ENCODE results near the gene MCF2.

MCF2 gene

DNA sequence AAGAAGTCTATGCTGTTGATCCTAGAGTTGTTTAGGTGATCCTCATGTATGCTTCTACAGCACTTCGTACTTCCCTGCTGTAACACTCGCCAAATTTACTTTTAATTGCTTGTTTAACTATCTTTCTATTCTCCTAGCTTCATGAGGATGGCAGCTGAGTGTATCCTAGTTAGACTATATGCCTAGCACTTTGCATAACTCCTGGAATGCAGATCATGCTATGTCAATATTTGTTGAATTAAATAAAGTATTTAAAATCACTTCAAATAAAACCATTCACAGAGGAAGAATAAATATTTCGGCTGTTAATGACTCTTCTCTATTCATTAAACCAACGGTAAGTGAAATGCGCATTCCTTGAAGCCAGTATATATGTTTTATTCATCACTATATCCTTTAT is 122.4 kb downstream of the MCF2 start:
- no peak for DNase-seq (ENCODE audit: low spot score)

DNA sequence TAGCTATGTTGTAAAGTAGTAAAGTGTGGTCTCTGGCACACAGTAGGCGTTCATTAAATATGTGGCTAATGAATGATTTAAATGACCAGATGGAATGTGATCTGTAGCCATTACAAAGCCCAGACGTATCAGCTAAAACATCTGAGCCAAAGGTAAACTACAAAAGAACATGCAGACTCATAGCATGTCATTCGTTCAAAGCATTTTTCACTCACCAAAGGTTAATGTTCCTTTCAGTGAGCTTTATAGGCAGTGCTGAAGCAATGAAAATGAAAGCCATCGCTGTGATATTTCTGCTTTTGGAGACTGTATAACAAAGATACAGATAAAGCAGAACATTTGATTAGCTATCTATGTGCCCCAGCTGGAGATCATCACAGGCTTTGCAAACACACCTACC is 126.9 kb downstream of the MCF2 start:
- no peak for DNase-seq (ENCODE audit: low spot score)

DNA sequence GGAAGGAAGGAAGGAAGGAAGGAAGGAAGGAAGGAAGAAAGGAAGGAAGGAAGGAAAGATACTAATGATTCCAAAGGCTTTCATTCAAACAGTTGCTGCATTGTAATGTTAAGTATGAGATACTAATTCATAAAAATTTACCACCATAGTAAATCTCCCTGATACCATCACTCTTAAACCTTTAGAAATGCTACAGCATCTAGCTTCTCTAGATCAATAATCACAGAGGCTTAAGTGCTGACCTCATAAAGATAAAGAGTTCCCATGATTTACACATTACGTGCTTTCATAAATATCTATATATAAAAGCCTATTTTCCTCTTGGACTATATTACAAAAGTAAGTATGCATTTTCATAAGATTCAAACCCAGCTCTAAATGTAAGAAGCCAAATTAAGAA is 141.0 kb downstream of the MCF2 start:
- no peak for DNase-seq (ENCODE audit: low spot score)

DNA sequence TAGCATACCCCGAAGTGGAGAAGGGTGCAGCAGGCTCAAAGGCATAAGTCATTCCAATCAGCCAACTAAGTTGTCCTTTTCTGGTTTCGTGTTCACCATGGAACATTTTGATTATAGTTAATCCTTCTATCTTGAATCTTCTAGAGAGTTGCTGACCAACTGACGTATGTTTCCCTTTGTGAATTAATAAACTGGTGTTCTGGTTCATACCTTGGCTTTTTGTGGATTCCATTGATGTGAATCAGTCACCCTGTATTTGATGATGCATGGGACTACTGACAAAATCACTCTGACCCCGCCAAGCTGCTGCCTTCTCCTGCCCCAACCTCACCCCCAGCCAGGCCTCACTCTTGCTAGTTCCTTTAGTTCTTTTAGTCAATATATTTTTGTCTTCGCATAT is 144.7 kb downstream of the MCF2 start:
- no peak for DNase-seq (ENCODE audit: low spot score)

DNA sequence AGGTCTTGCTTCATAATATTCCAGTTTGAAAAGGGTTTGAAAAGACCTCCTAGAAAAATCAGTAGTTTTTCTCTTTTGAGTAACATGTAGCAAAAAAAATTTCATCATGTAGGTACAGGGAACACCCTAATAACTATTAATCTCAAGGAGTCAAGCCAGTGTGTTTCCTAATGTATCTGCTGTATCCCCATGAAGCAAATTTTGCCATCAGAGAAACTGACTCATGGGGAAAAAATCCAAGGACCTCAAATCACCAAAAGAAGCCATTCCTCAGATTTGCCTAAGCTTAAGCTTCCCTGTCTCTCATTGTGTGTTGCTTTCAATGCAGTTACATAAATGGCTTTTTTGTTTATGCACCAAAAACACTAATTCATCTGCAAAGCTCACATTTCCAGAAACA is 147.7 kb downstream of the MCF2 start:
- no peak for DNase-seq (ENCODE audit: low spot score)

DNA sequence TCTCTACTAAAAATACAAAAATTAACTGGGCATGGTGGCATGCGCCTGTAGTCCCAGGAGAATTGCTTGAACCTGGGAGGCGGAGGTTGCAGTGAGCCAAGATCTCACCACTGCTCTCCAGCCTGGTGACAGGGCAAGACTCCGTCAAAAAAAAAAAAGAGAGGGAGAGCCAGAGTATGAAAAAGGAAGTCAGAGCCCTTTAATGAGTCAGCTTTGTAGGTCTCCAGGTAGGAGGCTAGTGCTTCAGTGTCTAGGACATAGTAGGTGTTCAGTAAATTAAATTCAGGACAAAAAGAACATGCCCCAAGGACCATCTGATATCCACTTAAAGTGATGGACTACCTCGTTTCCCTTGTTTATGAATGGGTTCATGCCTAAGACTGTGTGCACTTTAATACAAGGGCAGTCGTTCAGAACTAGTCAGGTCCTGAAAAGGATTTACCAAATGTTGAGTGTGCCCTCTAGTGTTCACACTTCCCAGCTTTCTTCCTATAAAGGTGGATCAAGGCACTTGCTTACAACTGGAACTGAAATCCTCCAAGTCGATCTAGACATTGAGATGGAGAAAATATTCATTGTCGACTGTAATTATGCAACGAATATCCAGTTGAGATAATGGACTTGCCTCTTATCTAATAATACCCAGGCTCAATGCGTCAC is 148.5 kb downstream of the MCF2 start:
- DNase-seq (ENCODE audit: low spot score) = no peak

DNA sequence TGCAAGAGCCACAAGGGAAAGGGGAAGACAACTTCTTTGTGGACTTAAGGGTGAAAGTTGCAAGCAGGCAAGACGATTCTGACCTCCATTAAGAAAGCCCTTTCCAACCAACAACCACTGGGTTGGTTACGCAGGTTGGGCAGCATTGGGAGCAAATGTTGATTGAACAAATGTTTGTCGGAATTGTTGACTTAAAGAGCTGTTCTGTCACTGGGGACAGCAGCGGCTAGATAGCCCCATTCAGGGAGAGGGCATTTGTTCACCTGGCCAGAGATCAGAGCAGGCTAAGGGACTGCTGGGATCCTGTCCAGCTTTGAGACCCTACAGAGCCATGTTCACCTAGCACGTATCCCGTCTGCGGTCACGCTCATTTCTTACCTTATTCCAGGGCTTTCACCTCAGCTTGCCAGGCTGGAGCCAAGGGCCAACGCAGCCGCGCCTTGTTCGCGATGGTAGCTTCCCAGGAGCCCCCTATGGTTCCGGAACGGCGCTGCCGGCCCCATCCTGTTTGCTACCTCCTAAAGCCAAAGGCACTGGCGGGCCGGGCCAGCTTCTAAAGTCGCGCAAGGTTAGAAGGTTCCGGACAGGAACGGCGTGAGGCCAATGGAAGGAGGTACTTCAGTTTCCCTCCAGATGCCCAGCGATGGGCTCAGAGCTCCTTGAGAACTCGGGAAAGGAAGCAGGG is 152.8 kb downstream of the MCF2 start:
- no peak for DNase-seq (ENCODE audit: low spot score)

DNA sequence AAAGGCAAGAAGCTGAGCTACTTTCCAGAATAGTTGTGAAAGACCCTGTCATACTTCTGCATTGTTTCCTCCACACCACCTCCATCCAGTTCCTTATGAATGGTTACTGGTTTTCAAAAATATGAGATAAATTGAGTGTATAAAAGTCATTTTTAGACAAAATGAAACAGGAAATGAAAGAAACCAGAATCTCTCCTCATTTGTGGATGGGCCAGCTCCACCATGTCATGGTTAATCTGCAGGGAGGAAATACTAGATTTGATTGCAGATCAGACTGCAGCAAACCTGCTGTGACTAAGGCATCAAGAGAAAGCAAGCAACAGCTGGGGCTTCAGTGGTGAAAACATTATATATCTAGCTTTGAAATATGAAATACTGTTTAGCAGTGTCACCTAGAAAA is 153.6 kb downstream of the MCF2 start:
- DNase-seq (ENCODE audit: low spot score) = no peak

DNA sequence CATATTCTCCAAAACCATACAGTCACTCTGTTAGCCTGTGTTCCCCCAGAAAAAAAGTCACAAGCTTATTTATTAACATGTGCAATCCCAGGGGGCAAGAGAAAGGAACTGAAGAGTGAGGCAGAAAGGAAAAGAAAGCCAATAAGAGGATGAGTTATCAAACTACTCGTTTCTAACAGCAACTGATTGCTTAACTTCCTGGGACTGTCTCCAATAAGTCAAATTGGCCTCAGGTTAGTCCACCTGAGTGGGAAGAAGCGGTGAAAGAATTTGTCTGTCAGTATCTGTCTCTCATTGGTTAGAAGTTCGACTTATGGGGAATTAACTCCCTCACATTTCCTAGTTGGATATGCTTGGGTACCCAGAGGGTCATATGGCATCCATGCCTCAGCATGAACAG is 163.4 kb downstream of the MCF2 start:
- DNase-seq (ENCODE audit: low spot score) = no peak

DNA sequence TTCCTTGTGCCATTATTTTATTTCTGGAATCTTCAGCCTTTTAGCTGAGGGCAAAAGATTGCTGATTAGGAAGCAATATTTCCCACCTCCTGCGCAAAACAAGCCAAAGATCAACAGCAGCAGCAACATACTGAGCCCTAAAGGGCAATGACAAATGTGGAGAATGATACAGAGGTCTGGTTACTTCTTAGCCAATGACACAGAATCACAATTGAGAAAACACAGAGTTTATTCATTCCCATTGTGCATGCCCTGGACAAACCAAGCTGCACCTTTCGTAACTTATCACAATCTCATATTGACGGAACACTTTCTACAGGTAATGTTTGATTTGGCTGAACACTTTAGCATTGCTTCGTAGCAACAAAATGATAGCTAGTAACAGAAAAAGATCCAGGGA is 164.0 kb downstream of the MCF2 start:
- no peak for DNase-seq (ENCODE audit: low spot score)

DNA sequence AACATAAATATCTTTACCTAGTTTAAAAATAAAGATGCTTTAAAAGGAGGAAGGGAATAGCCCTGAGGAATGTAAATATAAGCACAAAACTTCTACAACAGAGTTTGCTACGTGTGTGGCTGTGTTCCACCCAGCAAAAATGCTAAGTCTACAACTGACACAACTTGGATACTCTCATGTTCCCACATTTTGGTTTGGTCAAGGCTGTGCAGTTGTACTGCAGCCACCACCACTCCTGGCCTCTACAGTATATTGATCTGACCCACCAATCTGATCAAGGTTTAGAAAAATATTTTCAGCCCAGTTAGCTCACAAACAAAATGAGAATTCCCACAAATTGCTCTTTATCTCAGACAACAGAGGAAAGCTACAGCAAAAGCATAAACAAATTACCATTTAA is 165.3 kb downstream of the MCF2 start:
- no peak for DNase-seq (ENCODE audit: low spot score)

DNA sequence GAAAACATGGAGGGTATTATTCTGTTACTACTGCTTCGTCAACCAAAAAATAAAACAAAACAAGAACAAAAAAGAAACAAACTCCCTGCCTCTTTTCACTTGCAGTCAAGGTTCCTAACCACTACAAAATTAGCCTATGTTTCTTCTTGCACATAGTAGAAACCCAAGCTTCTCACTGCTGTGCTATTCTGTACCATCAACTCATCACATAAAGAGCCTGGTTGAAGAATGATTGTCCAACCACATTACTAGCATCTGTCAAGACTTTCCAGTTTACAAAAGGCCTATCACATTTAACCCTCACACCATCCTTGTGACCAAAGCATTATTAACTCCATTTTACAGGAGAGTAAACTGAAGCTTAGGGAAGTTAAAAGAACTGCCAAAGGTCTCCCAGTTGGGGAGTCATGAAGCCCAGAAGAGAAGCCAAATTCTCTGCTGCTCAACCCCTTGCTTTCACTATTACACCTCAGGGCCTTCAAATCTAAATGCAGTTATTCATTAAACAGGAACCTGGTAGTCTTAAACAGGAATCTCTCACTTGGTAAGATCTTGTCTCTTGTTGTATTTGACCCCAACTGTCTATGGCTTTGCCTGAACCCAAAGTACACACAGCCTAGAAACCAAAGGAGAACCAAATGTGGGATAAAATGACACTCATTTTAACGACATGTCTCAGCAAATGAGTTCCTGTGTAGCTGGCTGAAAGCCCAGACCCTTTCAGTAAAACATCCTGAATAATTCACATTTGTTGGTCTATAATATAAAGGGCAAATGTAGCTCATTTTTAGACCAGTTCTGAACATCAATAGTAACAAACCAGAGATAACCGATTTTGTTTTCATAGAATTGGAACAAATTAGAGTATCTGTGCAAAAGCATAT is 168.8 kb downstream of the MCF2 start:
- no peak for DNase-seq (ENCODE audit: low spot score)

DNA sequence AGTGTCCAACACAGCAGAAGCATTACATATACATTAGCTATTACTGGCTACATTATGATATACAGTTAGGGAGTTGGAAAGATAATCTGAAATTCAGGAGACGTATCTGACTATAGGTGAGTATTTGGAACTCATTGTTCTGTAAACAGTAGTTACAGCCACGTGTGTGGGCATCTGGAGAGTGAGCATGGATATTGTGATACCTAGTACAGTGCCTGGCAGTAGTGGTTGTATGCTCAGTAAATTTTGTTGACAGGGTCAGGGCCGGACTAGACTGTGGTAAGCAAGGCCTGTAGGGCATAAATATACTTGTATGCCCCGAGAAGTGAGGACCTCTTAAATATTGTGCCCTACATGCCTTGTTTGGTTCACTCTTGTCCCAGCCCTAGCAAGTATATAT is 174.5 kb downstream of the MCF2 start:
- no peak for DNase-seq (ENCODE audit: low spot score)

DNA sequence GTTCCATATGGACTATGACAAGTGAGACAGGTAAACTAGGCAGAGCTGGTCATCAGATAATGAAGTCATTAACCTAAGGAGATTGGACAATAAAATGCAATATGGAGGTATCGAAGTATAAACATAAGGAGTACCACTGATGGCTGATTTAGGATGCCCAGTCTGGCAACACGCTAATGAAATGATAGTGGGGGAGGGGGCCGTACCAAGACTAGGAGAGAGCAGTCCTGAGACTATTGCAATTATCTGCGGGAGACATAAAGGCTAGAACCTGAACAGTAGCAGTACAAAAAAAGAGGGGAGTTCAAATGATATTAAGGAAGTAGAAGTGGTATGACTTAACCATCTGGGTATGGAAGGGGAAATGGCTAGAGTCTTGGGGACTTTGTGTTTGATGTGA is 175.1 kb downstream of the MCF2 start:
- DNase-seq (ENCODE audit: low spot score) = no peak

Data from left forelimb (tissue), 1 donor.